T-helper 1 cell treated with Interleukin-12 subunit alpha and Interleukin-12 subunit beta and Interleukin-4 antibody, amounts not matched to agents 30 μg/mL and 1 μg/mL, for 36 hours (primary cell): ENCODE data around the gene USP21.
"Not testable (repeated sequence)": the region's sequence is repeated elsewhere in the genome, so short reads cannot be mapped to it uniquely, and the experiment has no call there.

Source experiments
- H3K27ac Mint-ChIP-seq: one replicate; pipeline ENCODE4 v1.8.0; 2021; ENCODE audit warnings: mild to moderate bottlenecking, mixed read lengths
- H3K27me3 Mint-ChIP-seq: one replicate; pipeline ENCODE4 v1.8.0; 2021; ENCODE audit warnings: low read depth, mixed read lengths
- H3K36me3 Mint-ChIP-seq: one replicate; pipeline ENCODE4 v1.8.0; 2021; ENCODE audit warnings: low read depth, mixed read lengths
- H3K4me1 Mint-ChIP-seq: one replicate; pipeline ENCODE4 v1.8.0; 2021; ENCODE audit warnings: low read depth, mixed read lengths
- H3K4me3 Mint-ChIP-seq: one replicate; pipeline ENCODE4 v1.8.0; 2021; ENCODE audit warnings: mild to moderate bottlenecking, moderate library complexity, mixed read lengths
- H3K9me3 Mint-ChIP-seq: one replicate; pipeline ENCODE4 v1.8.0; 2021; ENCODE audit warnings: mixed read lengths

USP21 gene, protein sequence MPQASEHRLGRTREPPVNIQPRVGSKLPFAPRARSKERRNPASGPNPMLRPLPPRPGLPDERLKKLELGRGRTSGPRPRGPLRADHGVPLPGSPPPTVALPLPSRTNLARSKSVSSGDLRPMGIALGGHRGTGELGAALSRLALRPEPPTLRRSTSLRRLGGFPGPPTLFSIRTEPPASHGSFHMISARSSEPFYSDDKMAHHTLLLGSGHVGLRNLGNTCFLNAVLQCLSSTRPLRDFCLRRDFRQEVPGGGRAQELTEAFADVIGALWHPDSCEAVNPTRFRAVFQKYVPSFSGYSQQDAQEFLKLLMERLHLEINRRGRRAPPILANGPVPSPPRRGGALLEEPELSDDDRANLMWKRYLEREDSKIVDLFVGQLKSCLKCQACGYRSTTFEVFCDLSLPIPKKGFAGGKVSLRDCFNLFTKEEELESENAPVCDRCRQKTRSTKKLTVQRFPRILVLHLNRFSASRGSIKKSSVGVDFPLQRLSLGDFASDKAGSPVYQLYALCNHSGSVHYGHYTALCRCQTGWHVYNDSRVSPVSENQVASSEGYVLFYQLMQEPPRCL

DNA sequence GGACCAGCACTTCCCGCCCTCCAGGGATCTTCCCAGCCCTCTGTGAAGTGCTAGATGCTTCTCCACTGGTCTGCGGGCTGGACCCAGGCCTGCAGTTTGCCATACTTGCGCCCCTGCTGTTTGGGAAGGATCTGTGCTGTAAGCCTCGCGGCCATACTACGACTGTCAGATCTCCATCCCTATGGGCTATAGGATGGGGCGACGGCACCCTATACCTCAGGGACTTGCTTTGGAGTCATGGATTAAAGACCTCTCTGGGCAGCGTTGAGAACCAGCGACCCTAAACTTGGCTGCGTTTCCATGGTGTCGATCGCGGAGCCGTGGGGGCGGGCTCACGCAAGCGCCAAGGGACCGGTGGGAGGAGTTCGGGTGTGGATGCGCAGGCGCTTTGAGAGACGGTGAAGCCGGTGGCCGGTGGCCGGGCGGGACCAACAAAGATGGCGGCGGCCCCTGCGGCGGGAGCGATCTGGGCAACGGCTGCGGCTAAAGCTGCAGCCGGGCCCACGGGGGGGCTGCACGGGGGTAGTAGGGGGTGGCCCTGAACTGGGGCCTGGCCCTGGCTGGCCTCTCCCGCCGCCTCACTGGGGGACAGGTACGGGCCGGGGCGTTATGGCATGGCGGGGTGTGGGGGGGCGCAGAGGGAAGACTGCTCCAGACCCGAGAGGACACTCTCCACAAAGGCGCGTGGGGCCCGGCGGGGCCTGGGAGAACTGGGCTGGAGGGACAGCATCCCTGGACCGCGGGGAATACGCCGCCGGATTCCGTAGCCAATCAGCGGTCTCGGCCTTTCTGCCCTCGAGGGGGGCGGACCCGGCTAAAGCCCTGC is at the start of gene USP21:
Gene USP21, plus strand, starts transcription at position 414 of the 826 bp plus-strand sequence. CDS start 1,141 bp downstream, outside the sequence.
- Mint-ChIP-seq H3K27ac (peak within 1 kb of the TSS; percentile 83), H3K4me1 (peaks cover 40% of the 10 kb centered on the region), H3K4me3 (peak within 1 kb of the TSS; percentile 84), H3K36me3 (peaks cover 37% of the 10 kb centered on the region), H3K27me3 (no peaks in the 10 kb centered on the region), H3K9me3 (no peaks in the 10 kb centered on the region)

DNA sequence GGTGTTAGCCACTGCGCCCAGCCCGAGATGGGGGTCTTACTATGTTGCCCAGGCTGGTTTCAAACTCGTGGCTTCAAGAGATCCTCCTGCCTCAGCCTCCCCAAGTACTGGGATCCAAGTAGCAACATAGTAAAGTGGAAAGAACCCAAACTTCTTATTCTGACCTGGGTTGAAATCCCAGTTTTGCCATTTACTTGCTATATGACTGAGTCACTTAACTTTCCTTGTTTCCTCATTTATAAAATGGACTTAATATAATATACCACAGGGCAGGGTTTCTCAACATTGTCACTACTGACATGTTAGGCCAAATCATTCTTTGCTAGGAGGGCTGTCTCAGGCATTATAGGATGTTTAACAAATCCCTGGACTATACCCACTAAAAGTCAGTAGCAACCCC is 48.2 kb upstream of the USP21 start:
- Mint-ChIP-seq H3K4me1 (peaks cover 38% of the 10 kb centered on the region), H3K27ac (no peak overlapping the region), H3K4me3 (no peak overlapping the region), H3K9me3 (no peaks in the 10 kb centered on the region), H3K27me3 (no peaks in the 10 kb centered on the region), H3K36me3 (peaks cover 13% of the 10 kb centered on the region)

DNA sequence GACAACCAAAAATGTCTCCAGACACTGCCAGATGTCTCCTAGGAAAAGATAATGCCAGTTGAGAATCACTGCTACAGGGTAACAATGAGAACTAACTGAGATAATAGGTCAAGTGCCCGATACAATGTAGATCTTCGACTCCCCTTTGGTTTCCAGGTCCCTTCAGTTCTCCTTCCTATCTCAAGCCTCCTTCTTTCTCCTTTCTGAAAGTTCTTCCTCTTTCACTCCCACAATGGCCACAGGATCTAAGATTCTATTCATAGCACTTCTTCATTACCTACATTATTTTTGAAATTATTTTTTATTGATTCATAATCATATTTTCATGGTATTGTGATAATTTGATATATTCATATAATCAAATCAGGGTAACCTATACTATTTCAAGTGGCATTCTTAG is 47.8 kb upstream of the USP21 start:
- Mint-ChIP-seq H3K27me3 (no peaks in the 10 kb centered on the region), H3K36me3 (peaks cover 9% of the 10 kb centered on the region), H3K9me3 (no peaks in the 10 kb centered on the region), H3K4me1 (peaks cover 39% of the 10 kb centered on the region), H3K4me3 (no peak overlapping the region), H3K27ac (no peak overlapping the region)

DNA sequence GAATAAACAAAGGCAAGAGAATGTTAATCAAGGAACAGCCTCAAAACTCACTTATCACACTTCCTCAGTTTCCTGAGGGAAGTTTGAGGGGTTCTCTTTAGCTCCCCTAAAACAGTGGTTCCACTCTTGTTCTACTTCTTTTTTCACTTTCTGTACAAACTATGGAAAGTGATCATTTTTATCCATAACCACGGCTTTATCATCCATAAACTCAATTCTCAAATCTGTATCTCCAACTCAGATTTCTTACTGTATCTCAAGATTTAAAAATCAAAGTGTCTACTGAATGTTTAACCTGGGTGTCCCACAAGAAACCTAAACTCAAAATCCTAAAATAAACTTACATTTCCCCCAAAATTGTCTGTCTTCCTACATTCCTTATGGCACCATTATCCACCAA is 45.4 kb upstream of the USP21 start:
- Mint-ChIP-seq H3K27ac (no peak overlapping the region), H3K4me3 (no peak overlapping the region), H3K9me3 (no peaks in the 10 kb centered on the region), H3K27me3 (no peaks in the 10 kb centered on the region), H3K36me3 (peaks cover 12% of the 10 kb centered on the region), H3K4me1 (peaks cover 45% of the 10 kb centered on the region)

DNA sequence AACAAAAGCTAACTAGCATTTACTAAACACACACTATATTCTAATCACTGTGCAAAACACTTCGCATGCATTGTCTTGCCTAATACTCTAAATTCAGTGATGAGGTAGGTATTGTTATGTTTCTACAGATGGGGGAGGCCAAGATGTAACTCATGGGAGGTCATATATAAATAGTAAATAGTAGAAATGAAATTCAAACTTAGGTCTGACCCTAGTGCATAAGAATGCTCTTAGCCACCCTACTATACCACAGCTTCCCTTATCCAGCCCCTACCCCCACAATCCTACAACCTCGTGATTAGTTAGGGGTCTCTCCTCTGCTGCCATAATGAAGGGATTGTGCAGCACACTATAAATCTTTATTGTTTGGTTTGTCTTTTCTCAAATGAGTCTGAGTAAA is 44.7 kb upstream of the USP21 start:
- Mint-ChIP-seq H3K4me3 (no peak overlapping the region), H3K27me3 (no peaks in the 10 kb centered on the region), H3K9me3 (no peaks in the 10 kb centered on the region), H3K4me1 (peaks cover 49% of the 10 kb centered on the region), H3K36me3 (peaks cover 10% of the 10 kb centered on the region), H3K27ac (no peak overlapping the region)

DNA sequence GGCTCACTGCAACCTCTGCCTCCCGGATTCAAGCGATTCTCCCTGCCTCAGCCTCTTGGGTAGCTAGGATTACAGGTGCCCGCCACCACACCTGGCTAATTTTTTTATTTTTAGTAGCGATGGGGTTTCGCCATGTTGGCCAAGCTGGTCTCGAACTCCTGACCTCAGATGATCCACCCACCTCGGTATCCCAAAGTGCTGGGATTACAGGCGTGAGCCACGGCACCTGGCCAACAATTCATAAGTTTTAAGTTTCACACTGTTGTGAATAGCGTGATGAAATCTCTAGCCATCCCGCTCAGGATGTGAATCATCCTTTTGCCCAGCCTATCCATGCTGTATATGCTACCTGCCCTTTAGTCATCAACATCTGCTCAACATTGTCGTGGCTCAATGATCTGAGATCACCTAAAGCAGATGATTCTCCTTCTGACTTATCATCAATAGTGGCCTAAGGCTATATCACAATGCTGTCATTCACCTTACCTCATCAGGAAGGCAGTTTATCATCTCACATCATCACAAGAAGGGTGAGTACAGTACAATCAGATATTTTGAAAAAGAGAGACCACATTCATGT is 44.1 kb upstream of the USP21 start:
- H3K36me3 Mint-ChIP-seq, result peaks cover 14% of the 10 kb centered on the region
- no peaks in the 10 kb centered on the region for H3K27me3 Mint-ChIP-seq
- H3K4me1 Mint-ChIP-seq, result peaks cover 54% of the 10 kb centered on the region
- H3K27ac Mint-ChIP-seq, result peak overlapping the region; percentile 73
- H3K9me3 Mint-ChIP-seq, result no peaks in the 10 kb centered on the region
- peak overlapping the region; percentile 52 for H3K4me3 Mint-ChIP-seq

DNA sequence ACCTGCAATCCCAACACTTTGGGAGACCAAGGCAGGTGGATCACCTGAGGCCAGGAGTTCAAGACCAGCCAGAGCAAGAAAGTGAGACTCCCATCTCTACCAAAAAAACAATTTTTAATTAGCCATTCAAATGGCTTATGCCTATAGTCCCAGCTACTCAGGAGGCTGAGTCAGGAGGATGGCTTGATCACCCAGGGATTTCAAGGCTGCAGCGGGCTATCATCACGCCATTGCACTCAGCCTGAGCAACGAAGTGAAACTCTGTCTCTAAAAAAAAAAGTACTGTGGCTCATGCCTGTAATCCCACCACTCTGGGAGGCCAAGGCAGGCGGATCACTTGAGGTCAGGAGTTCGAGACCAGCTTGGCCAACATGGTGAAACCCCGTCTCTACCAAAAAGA is 43.3 kb upstream of the USP21 start:
- Mint-ChIP-seq H3K4me3 (peak overlapping the region; percentile 26), H3K4me1 (peaks cover 56% of the 10 kb centered on the region), H3K27ac (peak overlapping the region; percentile 73), H3K36me3 (peaks cover 17% of the 10 kb centered on the region)
- not testable (repeated sequence) for H3K9me3 Mint-ChIP-seq, H3K27me3 Mint-ChIP-seq

DNA sequence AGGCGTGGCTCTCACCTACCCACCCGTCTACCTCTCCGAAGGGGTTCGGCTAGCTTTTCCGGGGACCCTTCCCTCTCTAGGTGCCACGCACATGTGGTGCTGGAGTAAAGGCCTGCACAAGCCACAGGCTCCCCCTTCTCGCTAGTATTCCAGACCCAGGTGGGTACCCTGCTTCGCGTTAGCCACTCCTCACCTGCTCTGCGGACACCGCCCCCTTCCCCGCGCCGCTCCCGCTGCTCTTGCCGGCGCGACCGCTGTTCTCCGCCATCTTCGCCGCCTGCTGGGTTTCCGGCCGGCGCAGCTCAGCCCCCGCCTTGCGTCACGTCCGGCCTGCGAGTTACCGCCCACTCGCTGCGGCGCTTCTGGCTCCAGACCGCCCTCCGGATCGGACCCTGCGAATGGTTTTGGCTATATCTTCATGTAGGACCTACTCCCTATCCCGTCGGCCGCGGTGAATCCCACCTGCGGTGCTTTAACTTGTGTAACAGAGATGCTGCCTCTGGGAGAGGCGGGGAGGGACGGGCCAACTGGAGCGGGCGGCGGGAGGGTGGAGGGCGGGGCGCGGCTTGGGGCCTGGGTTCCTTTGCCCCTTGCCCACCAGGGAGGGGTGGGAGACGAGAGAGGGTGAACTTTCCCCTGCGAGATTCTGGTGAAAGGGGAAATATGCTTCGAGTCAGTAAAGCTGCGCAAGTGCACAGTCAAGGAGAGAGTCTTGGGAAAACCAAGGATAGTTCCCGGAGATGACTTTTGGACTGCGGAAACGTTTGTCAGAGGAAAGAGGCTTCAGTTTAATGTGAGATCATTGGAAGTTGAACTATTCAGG is 41.3 kb upstream of the USP21 start, which contains the start of the genes NIT1 and PFDN2:
Gene NIT1, plus strand, starts transcription at position 347 of the 823 bp plus-strand sequence. Its CDS starts 72 bp downstream, at position 419.
Gene PFDN2, minus strand, starts transcription at position 279 of the 823 bp plus-strand sequence. Its CDS starts 11 bp downstream, at position 268.
- Mint-ChIP-seq H3K4me1 (peaks cover 49% of the 10 kb centered on the region), H3K27me3 (no peaks in the 10 kb centered on the region), H3K9me3 (no peaks in the 10 kb centered on the region), H3K36me3 (peaks cover 27% of the 10 kb centered on the region), H3K27ac (peak within 1 kb of the TSS; percentile 98), H3K4me3 (peak within 1 kb of the TSS; percentile 91)

DNA sequence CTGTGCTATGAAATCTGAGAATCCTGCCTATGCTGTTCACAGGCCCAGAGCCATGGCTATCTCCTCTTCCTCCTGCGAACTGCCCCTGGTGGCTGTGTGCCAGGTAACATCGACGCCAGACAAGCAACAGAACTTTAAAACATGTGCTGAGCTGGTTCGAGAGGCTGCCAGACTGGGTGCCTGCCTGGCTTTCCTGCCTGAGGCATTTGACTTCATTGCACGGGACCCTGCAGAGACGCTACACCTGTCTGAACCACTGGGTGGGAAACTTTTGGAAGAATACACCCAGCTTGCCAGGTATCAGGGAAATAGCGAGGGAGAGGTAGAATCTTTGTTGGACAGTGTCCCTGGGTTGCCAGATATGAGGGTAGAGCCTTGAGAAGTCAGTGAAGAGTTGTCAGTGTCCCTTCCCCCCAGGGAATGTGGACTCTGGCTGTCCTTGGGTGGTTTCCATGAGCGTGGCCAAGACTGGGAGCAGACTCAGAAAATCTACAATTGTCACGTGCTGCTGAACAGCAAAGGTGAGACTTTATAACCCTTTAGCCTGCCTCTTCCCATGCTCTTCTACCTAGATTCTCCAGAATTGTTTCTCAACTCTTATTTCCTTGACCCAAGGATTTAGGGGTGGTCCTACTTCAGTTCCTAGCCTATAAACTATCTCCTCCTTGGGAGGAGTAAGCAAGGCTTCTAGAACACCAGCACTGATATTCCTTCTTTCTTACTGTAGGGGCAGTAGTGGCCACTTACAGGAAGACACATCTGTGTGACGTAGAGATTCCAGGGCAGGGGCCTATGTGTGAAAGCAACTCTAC is 40.0 kb upstream of the USP21 start:
- Mint-ChIP-seq H3K27ac (peak overlapping the region; percentile 98), H3K9me3 (no peaks in the 10 kb centered on the region), H3K4me1 (peaks cover 38% of the 10 kb centered on the region), H3K36me3 (peaks cover 37% of the 10 kb centered on the region), H3K27me3 (no peaks in the 10 kb centered on the region), H3K4me3 (peak overlapping the region; percentile 91)

DNA sequence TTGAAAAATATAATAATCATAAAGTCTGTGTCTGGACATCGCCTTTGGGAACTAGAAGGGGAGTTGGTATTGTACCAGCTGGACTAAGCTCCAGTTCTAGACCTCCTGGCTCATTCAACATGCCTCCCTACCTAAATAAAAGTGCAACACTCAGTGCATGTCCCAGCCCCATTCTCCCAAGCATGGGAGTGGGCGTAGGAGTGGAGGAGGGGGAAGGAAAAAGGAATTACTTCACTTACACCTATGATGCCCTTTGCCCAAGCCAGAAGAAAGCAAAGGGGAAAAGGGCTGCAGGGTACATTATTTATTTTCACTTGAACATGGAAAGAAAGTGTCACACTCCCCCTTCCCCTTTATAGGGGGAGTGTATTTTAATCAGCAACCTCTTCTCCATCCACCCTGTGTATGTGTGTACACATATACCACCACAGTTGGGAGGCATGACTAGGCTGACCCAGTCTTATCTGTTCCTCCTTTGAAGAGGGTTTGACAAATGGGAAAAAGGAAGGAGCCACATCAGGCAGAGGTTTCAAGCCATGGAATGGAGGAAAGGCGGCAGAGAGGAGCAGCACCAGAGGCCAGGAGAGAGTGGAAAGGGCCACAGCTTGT is 38.2 kb upstream of the USP21 start:
- Mint-ChIP-seq H3K36me3 (peaks cover 43% of the 10 kb centered on the region), H3K4me3 (no peak overlapping the region), H3K27me3 (no peaks in the 10 kb centered on the region), H3K27ac (no peak overlapping the region), H3K9me3 (no peaks in the 10 kb centered on the region), H3K4me1 (peaks cover 31% of the 10 kb centered on the region)

DNA sequence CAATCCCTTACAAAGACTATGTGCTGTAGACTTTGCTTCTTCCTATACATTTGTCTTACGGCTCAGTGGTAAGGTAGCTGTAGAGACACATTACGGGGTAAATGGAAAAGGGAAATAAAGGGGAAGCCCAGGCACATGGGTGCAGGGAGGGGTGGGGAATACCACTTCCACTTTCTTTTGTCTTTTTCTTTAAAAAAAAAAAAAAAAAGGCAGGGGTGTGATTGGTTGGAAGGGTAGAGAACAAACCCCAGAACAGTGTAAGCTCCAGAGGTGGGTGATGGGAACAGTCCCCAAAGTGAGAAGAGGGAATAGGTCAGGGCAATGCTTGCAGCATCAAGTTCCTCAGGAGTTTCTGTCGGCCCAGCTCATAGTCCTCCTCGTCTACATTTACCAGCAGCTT is 37.5 kb upstream of the USP21 start:
- peaks cover 47% of the 10 kb centered on the region for H3K36me3 Mint-ChIP-seq
- no peaks in the 10 kb centered on the region for H3K27me3 Mint-ChIP-seq

DNA sequence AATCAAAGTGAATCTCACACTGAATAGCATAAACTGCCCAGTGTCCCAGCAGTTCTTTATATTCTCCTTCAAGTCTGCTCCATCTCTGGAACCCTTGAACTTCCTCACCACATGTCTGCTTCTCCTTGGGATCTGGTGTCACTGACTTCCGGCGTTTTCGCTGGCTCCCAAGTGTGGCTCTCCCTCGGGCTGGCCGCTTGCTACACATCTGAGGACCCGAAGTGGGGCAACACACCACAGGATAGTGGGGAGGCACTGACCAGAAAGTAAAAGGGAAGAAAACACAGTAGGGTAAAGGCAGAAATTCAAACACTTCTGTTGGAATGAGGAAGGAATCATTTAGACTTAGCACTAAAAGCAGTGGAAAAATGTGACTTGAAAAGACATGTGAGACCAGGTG is 36.3 kb upstream of the USP21 start:
- Mint-ChIP-seq H3K36me3 (peaks cover 51% of the 10 kb centered on the region), H3K4me3 (no peak overlapping the region), H3K27me3 (no peaks in the 10 kb centered on the region), H3K4me1 (peaks cover 34% of the 10 kb centered on the region), H3K27ac (no peak overlapping the region), H3K9me3 (no peaks in the 10 kb centered on the region)

More for the DNA sequence above, 37.5 kb upstream of the USP21 start:
- Mint-ChIP-seq H3K9me3 (no peaks in the 10 kb centered on the region), H3K4me1 (peaks cover 30% of the 10 kb centered on the region), H3K27ac (no peak overlapping the region), H3K4me3 (no peak overlapping the region)

DNA sequence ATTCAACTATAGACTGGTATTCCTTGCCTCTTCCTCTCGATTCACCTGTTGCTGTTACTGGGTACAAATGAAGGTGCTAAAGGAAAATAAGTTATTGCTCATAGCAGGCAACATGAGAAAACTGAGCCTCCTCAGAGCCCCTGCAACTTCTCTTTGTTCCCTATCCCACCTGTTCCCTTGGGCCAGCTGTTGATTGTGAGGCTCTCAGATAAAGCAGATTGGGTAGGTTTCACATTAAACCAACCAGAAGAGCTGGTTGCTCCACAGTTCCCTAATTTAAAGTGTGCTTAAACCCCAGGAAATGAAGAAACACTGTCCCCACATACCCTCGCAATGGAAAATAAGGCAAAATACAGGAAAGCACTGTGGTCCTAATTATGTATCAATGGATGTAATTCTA is 31.7 kb upstream of the USP21 start:
- Mint-ChIP-seq H3K4me3 (no peak overlapping the region), H3K36me3 (peaks cover 41% of the 10 kb centered on the region), H3K4me1 (peaks cover 42% of the 10 kb centered on the region), H3K9me3 (no peaks in the 10 kb centered on the region), H3K27ac (no peak overlapping the region), H3K27me3 (no peaks in the 10 kb centered on the region)
